CD4-positive, alpha-beta T cell treated with Interleukin-6 for 4 hours (primary cell): ENCODE measurements around the gene ATP1A4.
A peak's percentile ranks its signal among the peaks of the same experiment; 100 is the strongest.

Experiments used
- DNase-seq: peaks from one replicate; pipeline ENCODE4 v3.0.0-alpha.2; 2020; ENCODE audit warnings: mixed read lengths

The ATP1A4 gene

DNA sequence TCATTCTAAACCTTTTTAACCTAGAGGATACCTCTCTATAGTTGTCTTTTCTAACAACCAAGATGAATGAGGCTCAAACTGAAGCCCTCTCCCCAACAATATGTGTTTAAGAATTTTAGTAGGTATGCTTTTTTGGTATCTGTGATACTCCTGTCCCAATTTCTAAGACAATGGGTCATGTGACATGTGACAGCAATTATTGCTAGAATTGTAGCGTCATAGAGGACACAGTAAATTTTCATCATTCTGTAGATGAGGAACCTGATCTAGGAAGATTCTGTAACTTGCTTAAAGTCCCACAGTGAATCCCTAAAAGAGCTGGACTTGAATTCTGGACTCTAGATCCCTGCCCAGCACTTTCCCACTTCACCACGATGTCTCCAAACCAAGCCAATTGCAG lies 27.3 kb downstream of the ATP1A4 start:
- no peak for DNase-seq

GRCh38 chr1:160179336-160179735 lies 27.9 kb downstream of the ATP1A4 start:
- DNase-seq = no peak

DNA sequence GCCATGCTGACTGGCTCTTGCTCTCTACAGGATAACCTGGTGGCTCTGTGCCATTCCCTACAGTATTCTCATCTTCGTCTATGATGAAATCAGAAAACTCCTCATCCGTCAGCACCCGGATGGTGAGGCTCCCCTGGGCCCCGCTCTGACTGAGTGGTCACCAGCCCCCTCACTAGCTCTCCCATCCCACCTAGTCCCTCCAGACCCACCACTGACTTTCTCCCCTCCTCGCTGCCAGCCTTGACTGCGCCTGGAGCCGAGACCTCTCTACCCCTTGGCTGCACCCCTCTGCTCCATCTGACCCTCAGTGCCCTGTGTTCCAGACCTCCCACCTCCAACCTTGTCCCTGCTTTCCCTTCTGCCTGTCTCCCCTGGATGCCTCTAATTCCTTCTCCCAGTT lies 34.8 kb downstream of the ATP1A4 start:
- DNase-seq = no peak

DNA sequence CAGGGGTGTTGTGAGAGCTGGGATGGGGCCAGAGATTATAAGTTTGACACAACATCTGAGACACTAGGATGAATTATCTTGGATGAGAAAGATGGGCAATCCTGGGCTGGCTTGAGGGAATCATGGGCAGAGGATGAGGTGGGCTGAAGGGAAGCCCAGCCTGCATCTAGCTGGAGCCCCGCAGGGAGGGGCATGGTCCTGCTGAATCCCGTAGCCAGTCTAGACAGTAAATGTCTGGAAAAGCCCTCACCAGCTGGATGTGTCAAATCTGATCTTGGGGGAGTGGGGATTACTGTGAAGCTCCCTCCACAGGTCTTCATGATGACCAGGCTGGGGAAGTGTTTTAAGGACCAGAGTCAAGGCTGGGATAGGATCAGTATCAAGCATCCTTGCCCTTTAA lies 35.3 kb downstream of the ATP1A4 start:
- DNase-seq = no peak

- DNase-seq = no peak
These were observed 36.0 kb downstream of the ATP1A4 start for GRCh38 chr1:160187407-160187806.

DNA sequence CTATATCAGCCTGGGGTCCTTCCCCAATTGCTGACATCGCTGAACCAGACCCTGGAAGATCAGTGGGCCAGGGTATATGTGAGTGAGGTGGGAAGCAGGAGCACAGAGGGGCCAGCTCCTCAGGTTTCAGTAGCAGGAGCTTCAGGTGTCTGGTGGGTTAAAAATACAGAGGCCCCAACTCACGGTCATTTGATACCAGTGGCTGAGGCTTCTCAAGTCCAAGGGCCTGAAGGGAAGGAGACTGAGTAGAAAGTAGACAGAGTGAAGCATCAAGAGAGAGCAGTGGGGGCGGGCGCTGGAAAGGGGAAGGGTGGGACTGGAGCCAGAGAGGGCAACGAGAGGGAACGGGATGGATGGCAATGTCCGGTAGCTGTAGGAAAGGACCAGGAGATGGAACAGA lies 36.9 kb downstream of the ATP1A4 start:
- DNase-seq = no peak

DNA sequence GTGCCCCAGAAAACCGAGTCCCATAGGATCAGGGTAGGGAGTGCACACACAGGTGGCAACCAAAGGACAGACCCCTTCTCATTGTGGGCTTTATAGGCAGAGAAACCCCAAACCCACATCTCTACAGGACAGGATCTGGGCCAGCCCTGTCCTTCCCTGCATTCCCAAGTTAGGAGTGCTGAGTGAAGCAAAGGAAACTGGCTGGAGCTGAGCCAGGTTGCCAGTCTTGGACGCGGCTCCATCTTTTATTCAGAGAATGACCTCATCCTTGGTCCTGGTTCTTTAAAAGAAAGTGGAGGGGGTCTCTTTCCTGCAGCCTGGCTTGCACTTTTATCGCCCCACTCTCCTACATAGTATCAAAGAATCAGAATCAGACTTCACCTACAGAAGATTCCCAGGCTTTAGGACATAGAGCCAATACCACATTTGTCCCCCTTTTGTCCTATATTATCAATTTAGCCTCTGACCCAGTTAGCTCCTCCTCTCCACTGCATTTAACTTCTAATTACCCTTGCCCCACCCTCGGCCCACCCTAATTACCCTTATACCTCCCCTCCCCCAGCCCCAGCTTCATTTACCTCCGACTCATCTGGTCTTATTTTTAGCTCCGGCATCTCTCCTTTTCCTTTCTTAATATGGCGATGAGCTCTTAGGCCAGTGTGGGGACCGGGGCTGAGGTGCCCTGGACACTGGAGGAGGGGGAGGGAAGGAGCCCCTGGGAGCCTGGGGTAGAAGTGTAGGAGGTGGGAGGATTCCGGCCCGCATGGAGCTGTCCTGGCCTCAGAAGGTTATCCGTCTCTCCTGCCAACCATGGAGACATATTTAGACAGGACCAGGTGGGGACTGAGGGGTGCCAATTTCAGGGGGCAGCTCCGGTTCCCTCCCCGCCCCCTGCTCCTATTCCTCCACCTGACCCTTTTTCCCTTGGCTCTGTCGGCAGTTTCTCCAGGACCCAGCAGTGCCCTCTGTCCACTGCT lies 38.5 kb downstream of the ATP1A4 start, which contains the start of gene CASQ1:
CASQ1 (plus strand) TSS at position 927 of the 977 bp plus-strand sequence. CDS start 177 bp downstream, outside the sequence.
- no peak for DNase-seq

DNA sequence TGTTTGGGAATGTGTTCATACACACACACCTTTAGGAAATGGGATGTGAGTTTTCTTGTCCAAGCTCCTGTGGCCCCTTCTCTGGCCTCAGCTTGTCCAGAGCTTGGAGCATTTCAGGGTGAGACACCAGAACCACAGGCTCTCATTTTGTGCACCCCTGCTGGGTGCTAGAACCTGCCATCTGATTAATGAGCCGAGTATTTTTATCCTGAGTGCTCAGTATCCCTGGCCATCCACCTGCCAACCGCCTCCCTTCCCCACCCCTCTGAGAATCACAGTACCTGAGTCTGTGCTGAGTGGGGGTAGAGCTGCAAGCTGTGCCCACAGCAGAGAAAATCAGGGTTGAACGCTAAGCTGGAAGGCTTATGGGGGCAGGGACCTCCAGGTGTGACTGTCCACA lies 40.4 kb downstream of the ATP1A4 start:
- no peak for DNase-seq

GRCh38 chr1:160192234-160192633 lies 40.8 kb downstream of the ATP1A4 start:
- DNase-seq = no peak

- DNase-seq = peak; percentile 85
These were observed 41.9 kb downstream of the ATP1A4 start for GRCh38 chr1:160193091-160193819.

DNA sequence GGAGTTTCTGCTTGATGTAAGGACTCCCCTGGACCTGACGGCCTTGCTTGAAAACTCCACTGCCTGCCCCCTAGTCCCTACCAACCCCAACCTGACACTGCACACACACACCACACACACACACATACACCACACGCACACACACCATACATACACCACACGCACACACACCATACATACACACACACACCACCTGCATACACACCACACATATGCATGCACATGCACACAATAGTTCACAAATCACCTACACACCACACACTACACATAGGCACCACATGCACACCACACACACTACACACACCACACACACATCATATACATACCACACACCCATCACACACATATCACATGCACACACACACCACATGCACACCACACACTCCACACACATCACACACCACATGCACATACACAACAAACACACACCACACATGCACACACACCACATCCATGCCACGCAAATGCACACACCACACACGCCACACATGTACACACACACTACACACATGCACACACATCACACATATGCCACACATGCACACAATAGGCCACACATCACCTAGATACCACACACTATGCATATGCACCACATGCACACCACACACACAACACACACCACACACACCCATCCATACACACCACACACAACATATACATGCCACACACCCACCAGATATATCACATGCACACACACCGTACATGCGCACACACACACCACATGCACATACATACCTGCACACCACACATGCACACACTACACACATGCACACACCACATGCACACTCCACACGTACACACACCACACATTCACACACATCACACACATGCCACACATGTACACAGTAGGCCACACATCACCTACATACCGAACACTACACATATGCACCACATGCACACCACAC lies 42.7 kb downstream of the ATP1A4 start:
- DNase-seq = no peak

DNA sequence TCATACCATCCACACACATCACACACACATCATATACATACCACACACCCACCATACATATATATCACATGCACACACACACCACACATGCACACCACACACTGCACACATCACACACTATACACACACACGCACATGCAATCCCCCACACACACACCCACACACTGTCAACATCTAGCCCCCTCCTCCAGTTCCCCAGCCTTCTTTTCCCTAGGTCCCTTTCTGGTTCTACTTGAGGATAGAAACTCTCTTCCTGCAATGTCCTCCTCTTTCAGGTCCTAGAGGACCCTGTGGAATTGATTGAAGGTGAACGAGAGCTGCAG lies 43.3 kb downstream of the ATP1A4 start:
- no peak for DNase-seq

DNA sequence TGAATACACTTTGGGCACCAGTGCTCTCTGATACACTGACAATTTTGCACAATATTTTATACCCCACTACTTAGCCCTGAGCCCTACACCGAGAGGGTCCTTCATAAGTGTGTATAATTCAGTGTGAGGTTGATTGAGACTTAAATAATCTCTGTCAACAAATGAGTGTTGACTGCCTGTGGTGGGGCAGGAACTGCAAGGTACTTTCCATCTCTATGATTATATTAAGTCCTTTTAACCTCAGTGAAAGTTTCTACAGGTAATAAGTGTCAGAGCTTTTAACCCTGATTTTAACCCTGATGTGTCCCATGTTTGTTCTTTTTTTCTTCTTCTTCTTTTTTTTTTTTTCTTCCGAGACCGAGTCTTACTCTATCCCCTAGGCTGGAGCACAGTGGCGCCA lies 44.7 kb downstream of the ATP1A4 start:
- DNase-seq = no peak

DNA sequence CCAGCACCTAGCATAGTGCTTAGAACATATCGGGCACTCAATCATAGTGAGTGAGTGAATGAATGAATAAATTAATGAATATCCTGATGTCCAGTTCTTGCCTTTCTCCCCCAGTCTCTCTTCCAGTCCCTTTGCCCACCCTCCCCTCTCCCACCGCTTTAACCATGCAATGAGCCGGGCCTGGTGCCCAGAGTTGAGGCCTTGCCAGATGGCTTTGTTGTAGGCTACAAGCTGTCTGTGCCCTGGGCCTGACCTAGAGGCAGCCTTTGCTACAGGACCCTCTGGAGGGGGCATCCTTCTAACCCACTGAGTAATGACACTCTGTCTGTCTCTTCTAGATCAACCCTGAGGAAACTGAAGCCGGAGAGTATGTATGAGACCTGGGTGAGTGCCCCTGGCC lies 45.8 kb downstream of the ATP1A4 start:
- DNase-seq = no peak

- DNase-seq = no peak
These were observed 49.4 kb downstream of the ATP1A4 start for GRCh38 chr1:160200786-160201185.

DNA sequence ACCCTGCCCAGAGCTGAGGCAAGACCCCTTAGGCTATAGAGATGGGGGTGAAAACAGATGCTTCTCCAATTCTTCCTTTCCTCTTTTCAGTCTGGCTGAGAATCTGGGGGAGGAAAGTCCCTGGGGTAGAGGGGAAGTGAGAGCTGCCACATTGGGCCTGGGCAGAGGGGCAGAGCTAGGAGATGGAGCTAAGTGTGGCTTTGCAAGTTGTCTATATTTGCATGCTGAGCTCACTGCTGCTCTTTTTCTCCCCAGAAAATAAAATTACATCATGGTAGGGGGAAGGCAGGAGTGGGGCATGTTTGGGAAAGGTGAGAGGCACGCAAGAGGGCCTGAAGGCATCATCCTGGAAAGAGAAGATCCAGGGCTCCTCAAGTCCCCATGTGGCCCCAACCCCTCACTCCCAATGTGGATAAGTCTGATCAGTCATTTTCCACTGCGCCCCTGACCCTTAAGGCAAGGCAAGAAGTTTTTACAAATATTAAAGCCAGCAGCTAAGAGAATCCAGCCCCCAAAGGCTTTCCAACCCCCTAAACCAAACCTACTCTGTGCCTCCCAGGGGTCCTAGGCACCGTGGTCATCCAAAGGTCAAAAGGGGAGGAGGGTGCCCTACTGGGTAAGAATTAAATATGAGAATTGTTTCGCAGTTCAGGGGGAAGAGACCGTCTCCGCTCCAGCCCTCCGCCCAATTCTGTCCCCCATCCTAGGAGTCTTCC lies 53.3 kb downstream of the ATP1A4 start:
- no peak for DNase-seq

GRCh38 chr1:160205242-160206035 lies 54.0 kb downstream of the ATP1A4 start, which contains the start of gene PEA15:
PEA15 (plus strand) TSS chr1:160205384; CDS start chr1:160211545, 6,161 bp downstream.
- DNase-seq = peak; percentile 84

DNA sequence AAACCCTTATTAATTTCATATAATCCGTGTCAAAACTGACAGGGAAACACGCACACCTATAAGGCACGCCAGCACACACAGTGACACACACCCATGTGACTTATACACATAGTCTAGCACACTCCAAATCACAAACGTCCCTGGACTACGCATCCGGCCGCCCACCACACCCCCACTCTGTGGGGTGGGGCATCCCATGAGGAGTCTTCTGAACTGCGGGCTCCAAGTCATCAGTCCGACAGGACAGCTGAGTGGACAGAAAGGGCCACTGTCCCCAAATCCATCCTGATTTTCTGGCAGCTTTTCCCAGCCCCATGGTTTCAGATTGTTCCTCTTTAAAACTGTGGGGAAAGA lies 54.6 kb downstream of the ATP1A4 start:
- DNase-seq = peak; percentile 65

DNA sequence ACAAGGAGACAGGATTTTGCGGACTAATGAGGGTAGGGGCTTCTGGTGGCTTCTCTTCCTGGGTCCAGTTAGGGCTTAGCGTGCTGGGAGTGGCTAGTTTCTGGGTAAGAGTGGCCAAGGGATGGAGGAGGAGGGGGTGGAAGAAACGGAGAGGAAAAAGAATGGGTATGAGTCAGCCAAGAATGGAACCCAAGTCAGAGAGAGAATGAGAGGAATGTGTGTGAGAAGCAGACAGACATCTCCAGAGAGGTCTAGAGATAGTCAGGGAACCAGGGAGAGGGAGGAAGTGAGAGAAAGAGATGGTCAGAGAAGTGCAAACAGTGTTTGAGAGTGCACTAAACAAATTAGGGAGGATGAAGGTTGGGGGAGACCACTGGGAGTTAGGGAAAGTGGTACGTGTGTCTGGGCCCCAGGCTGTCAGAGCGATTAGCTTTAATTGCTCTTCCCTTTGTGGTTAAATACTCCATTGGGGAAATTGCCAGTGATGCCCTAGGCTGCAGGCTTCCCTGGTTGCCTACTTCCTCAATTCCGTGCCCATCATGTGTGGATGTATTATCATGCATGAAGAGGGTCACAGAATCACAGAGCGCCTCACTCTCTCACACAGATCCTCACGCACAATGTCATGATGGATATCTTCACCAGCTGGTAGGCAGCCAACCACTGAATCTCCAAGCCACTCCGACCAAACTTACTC lies 55.2 kb downstream of the ATP1A4 start:
- no peak for DNase-seq

DNA sequence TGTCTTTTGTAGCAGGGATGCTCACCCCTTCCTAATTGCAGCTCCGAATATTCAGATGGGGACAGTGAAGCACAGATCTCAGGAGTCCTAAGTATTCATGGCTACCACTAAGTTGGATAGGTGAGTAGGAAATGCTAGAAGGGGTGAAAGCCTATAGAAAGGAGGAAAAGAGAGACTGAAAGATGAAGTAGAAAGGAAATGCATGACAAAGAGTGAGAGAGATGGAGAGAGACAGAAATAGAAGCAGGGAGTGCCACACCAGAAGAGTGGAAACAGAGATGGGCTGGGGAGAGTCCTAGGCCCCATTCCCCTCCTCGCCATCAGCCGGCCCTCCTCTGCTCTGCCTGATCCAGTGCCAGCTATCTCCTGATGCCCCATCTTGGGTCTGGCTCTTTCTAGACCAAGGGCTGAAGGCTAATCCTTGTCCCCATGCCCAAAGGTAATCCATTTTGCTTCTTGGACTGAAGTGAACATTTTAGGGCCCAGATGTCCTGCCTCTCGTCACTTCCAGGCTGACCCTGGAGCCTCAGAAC lies 55.8 kb downstream of the ATP1A4 start:
- no peak for DNase-seq
